ENCODE results near the gene CTCF.

GRCh38 chr16:67539691-67540635 lies 22.4 kb upstream of the CTCF start:
- TF ChIP-seq EZH2 (IDR thresholded peaks at IDR 0.05; ENCODE audit: low read length, missing control alignments) (no peak), CTCF (conservative IDR thresholded peaks at IDR 0.05 in 1 of 2, IDR thresholded peaks at IDR 0.05 in 1 of 2; ENCODE audit: low read depth in 1 of 2, low read length in 2 of 2) (no peak)
